D721Med (cell line): ENCODE data around the gene FIBP.

Experiments
- DNase-seq: peaks from one replicate; pipeline ENCODE4 v3.0.0; 2011; ENCODE audit warnings: low spot score; ENCODE audit not compliant: insufficient read length
- FAIRE-seq: peaks from 2 replicates; lab custom pipeline; 2011; peaks lifted over from hg19 to GRCh38; lab: Jason Lieb, UNC
- CTCF ChIP-seq: IDR thresholded peaks from 2 replicates; pipeline ENCODE4 v1.5.1; 2012; ENCODE audit warnings: mild to moderate bottlenecking, control low read depth; ENCODE audit not compliant: insufficient read depth; ENCODE audit errors: missing control alignments

The FIBP gene

GRCh38 chr11:65883058-65883761, 5.1 kb downstream of the FIBP start:
- FAIRE-seq (no peak), DNase-seq (no peak)
- no peak for TF ChIP-seq CTCF

GRCh38 chr11:65882120-65883057, 5.9 kb downstream of the FIBP start:
- FAIRE-seq = no peak
- no peak for TF ChIP-seq CTCF
- DNase-seq = no peak

GRCh38 chr11:65880844-65881421, 7.3 kb downstream of the FIBP start:
- no peak for TF ChIP-seq CTCF
- FAIRE-seq (no peak), DNase-seq (no peak)

GRCh38 chr11:65880027-65880426, 8.2 kb downstream of the FIBP start:
- no peak for FAIRE-seq
- no peak for DNase-seq
- no peak for TF ChIP-seq CTCF

- DNase-seq (no peak), FAIRE-seq (no peak)
- TF ChIP-seq CTCF = no peak
Measured at GRCh38 chr11:65879617-65880016, 8.7 kb downstream of the FIBP start, which contains the start of gene CTSW. TSS of gene CTSW (plus strand) at chr11:65879837. CDS start at chr11:65879855, 18 bp downstream.

GRCh38 chr11:65873318-65874156, 14.7 kb downstream of the FIBP start:
- DNase-seq (peak; percentile 99), FAIRE-seq (no peak)
- no peak for TF ChIP-seq CTCF
